Kidney (tissue), 14 donors: Measurements from ENCODE around the gene TGFBR3L. TPM values are rescaled to one million over a fixed set of nuclear protein-coding genes. Genes with fewer than 3 reads are reported as not detected.
A peak's percentile ranks its signal among the peaks of the same experiment; 100 is the strongest.

Source experiments
- DNase-seq, 5 donors: peaks; one replicate each; pipeline ENCODE4 v3.0.0-alpha.2; 2013 to 2020
- FAIRE-seq: peaks from 2 replicates; lab custom pipeline; 2012; peaks lifted over from hg19 to GRCh38; lab: Jason Lieb, UNC
- H3K27ac ChIP-seq, 2 donors: one replicate each; pipeline ENCODE4 v1.7.0; 2013; ENCODE audit warnings: low read depth in 2 of 2, low read length in 2 of 2, inconsistent platforms in 1 of 2
- H3K27me3 ChIP-seq: one replicate; pipeline ENCODE4 v1.7.1; 2013; ENCODE audit warnings: low read length, inconsistent platforms; ENCODE audit not compliant: control insufficient read depth, insufficient read depth
- H3K36me3 ChIP-seq, 3 donors: one replicate each; pipeline versions ENCODE4 v1.7.0 to v1.7.1; 2013; ENCODE audit warnings: low read length in 3 of 3, control low read depth in 1 of 3, inconsistent platforms in 1 of 3; ENCODE audit not compliant: insufficient read depth in 3 of 3, control insufficient read depth in 2 of 3
- H3K4me1 ChIP-seq, 3 donors: one replicate each; pipeline versions ENCODE4 v1.7.0 to v1.7.1; 2013; ENCODE audit warnings: low read length in 3 of 3, inconsistent platforms in 1 of 3, low read depth in 1 of 3; ENCODE audit not compliant: control insufficient read depth in 2 of 3, insufficient read depth in 2 of 3
- H3K4me3 ChIP-seq, 3 donors: one replicate each; pipeline versions ENCODE4 v1.7.0 to v1.8.1; 2013; ENCODE audit warnings: low read length in 3 of 3, control low read depth in 1 of 3, inconsistent platforms in 1 of 3
- H3K9ac ChIP-seq, 3 donors: one replicate each; pipeline versions ENCODE4 v1.7.0 to v1.7.1; 2013; ENCODE audit warnings: low read length in 3 of 3, control low read depth in 1 of 3, inconsistent platforms in 1 of 3
- H3K9me3 ChIP-seq, 3 donors: one replicate each; pipeline versions ENCODE4 v1.7.0 to v1.7.1; 2013; ENCODE audit warnings: low read length in 3 of 3, control low read depth in 1 of 3, inconsistent platforms in 1 of 3; ENCODE audit not compliant: control insufficient read depth in 2 of 3, insufficient read depth in 1 of 3
- CTCF ChIP-seq: IDR thresholded peaks from 3 replicates; pipeline ENCODE4 v1.5.1; 2012; ENCODE audit warnings: mild to moderate bottlenecking, moderate library complexity, borderline replicate concordance; ENCODE audit not compliant: insufficient read depth; ENCODE audit errors: extremely low read depth
- intact Hi-C: fragments of 100-400 bp; cut with DNase I; formaldehyde crosslinking; loops from one replicate; pipeline ENCODE4 v1.11.1; 2022
- polyA plus RNA-seq: library from polyadenylated mRNA; stranded (reverse); fragments of 350-450 nt; fragmentation: Illumina TruSeq; extraction: RNeasy Lipid Tissue Mini Kit (QIAGEN cat#74804); gene quantifications from one replicate; pipeline ENCODE4 v1.2.3, GENCODE V29; 2014; ENCODE audit warnings: low read depth, low replicate concordance; ENCODE audit not compliant: insufficient read depth
- total RNA-seq: library from RNA; stranded (reverse); fragmentation: NEBNext Ultra II Directional; extraction: Animal tissue kit (Norgen Biotek cat#: 25700); gene quantifications from one replicate; pipeline ENCODE4 v1.2.1, GENCODE V29; 2021
- donor health status: control.
- donor health status: control.
- donor health status: control.
- donor health status: control.
- donor health status: control.
- donor health status: DM: yes; HTN: yes; CAD: no.
- donor health status: Normal renal cell carcinoma (clear cell type).

Gene TGFBR3L
- total and polyA plus RNA-seq, 2 donors from 2014 or later: 0.44 to 1.5 TPM

GRCh38 chr19:7874076-7874896 lies 40.3 kb upstream of the TGFBR3L start, which contains the start of gene PRR36:
Gene PRR36 (minus strand): TSS chr19:7874390. CDS start chr19:7873689, 701 bp downstream.
- TF ChIP-seq CTCF: no peak
- no peak for FAIRE-seq

GRCh38 chr19:7874897-7875273 lies 39.7 kb upstream of the TGFBR3L start:
- peak overlapping the region; percentile 23 to 62 (median 50) for H3K4me3 ChIP-seq

More at GRCh38 chr19:7874076-7874896, 40.3 kb upstream of the TGFBR3L start, which contains the start of gene PRR36:
- intact Hi-C loops: no loop called here
- peaks cover 0 to 5% (median 0%) of the 10 kb centered on the region in 3 donors for H3K4me1 ChIP-seq
- H3K4me3 ChIP-seq: peak within 1 kb of the TSS; percentile 31 to 62 (median 50)
- H3K27me3 ChIP-seq: no peaks in the 10 kb centered on the region
- H3K27ac ChIP-seq: no peak within 1 kb of the TSS
- no peaks in the 10 kb centered on the region for H3K9me3 ChIP-seq
- peak; percentile 89 to 94 (median 92) for DNase-seq
- H3K9ac ChIP-seq: peak within 1 kb of the TSS in 1 of 3 donors; percentile 42
- H3K36me3 ChIP-seq: no peaks in the 10 kb centered on the region

GRCh38 chr19:7877249-7877836 lies 37.3 kb upstream of the TGFBR3L start:
- FAIRE-seq: no peak
- H3K4me3 ChIP-seq: no peak overlapping the region
- no peak for TF ChIP-seq CTCF
- H3K27me3 ChIP-seq: no peaks in the 10 kb centered on the region
- H3K27ac ChIP-seq: no peak overlapping the region
- no peak for DNase-seq
- H3K9ac ChIP-seq: no peak overlapping the region
- intact Hi-C loops: no loop called here
- no peaks in the 10 kb centered on the region for H3K4me1 ChIP-seq
- no peaks in the 10 kb centered on the region for H3K9me3 ChIP-seq
- H3K36me3 ChIP-seq: no peaks in the 10 kb centered on the region

More at GRCh38 chr19:7874897-7875273, 39.7 kb upstream of the TGFBR3L start:
- FAIRE-seq (no peak), DNase-seq (peak in 1 of 5 donors; percentile 69)
- intact Hi-C loops: no loop called here
- H3K36me3 ChIP-seq: no peaks in the 10 kb centered on the region
- peaks cover 0 to 5% (median 0%) of the 10 kb centered on the region in 3 donors for H3K4me1 ChIP-seq
- H3K9me3 ChIP-seq: no peaks in the 10 kb centered on the region
- no peak overlapping the region for H3K27ac ChIP-seq
- H3K9ac ChIP-seq: no peak overlapping the region
- no peak for TF ChIP-seq CTCF
- H3K27me3 ChIP-seq: no peaks in the 10 kb centered on the region
